GM18508 (cell line): ENCODE results near the gene PRMT6.
"Not testable (repeated sequence)": the region's sequence is repeated elsewhere in the genome, so short reads cannot be mapped to it uniquely, and the experiment has no call there.

Source experiments
- ATAC-seq: cut with Tn5 transposase; IDR thresholded peaks from one replicate; pipeline ENCODE4 v1.9.1; 2021; ENCODE audit warnings: moderate number of reproducible peaks; ENCODE audit not compliant: insufficient read depth, unreplicated experiment

The PRMT6 gene

DNA sequence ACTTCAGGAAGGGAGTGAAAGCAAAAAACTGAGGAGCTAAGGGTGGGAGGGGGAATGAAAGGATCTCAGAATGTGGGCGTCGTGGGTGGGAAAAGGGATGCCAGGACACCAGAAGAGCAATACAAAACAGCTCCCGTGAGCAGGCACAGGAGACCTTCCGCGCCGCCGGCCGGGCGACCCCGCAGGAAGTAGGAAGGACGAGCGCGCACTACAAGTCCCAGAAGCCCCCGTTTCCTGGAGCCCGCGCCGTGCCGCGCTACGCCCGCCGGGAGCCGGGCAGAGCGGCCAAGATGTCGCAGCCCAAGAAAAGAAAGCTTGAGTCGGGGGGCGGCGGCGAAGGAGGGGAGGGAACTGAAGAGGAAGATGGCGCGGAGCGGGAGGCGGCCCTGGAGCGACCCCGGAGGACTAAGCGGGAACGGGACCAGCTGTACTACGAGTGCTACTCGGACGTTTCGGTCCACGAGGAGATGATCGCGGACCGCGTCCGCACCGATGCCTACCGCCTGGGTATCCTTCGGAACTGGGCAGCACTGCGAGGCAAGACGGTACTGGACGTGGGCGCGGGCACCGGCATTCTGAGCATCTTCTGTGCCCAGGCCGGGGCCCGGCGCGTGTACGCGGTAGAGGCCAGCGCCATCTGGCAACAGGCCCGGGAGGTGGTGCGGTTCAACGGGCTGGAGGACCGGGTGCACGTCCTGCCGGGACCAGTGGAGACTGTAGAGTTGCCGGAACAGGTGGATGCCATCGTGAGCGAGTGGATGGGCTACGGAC is at the start of gene PRMT6:
Gene PRMT6 (plus strand): TSS at position 249 of the 771 bp plus-strand sequence. CDS start 42 bp downstream, at position 291.
- ATAC-seq = peak; percentile 84

DNA sequence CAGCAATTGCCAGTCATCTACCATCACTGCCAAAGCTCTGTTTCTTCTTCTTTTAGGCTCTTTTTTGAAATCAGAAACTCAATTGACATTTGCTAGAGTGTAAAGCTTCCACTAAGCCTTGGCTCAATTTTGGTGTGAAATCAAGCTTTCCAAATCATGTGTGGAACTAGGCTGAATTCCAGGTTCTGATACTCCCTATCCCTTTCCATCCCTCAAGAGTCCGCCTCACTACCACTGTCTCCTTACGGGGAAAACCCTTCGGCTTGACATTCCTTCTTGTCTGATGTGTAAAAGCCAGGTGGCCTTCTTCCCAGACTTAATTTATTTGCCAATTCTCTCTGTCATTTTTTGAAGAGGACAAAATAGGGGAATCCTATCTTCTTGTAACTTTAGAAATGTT is 47.2 kb upstream of the PRMT6 start:
- ATAC-seq = no peak

DNA sequence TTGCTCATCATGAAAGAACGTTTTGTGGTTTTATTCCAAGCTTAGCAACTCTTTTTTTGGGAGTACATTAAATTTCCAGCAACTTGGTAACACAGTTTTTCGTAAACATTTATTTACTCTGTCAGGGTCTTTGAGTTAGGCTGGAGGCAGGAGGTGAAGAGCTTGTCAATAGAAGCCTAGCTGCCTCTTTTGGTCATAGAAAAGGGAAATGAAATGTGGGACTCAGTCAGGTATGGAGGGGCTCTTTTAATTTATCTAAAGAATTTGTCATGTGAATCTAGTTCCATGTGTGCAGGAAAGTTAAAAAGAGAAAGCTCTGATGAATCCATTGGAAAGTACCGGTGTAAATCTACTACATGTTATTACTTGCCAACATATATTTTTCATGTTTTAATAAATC is 45.9 kb upstream of the PRMT6 start:
- no peak for ATAC-seq

DNA sequence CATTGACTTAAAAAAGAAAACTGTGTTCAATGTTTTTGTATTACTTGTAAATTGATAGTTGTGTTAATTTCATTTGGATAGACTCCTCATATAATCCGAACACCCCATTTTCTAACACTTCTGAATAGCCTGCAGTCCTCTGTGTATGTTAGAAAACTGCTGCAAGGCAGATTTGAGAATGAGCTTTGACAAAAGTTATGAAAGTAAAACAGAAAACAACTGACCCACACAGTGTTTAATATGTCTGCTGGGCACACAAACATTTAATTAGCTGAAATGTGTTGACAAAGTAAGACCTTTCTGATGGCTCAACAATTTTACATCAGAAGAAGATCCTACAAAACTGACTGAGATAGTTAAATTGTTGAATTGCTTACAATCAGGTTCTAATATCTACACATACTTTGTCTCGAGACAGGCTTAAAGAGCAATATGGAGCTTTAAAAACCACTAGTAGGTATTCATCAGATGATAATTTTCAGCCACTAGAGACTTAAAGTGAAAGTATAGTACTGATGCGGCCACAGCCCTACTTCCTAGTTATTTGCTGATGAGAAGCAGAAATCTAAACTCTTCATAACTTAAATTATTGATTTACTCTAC is 40.0 kb upstream of the PRMT6 start:
- peak; percentile 49 for ATAC-seq

DNA sequence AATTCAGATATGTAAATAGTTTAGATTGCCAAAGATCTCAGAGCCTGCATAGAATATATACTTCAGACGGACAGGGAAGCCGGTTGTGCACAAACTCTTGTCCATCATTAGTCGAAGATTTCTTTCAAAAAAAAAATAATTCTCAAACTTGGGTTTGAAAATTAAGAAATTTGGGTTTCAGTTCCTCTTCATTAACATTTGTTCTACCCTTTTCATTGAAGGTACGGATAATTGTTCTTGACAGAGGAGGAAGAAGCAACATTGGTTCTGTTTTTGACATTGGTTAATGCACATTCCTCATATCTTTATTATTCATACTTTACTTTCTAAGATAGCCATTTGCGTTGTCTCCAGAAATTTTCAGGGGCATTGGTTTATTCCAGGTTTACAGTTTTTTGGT is 38.0 kb upstream of the PRMT6 start:
- no peak for ATAC-seq

DNA sequence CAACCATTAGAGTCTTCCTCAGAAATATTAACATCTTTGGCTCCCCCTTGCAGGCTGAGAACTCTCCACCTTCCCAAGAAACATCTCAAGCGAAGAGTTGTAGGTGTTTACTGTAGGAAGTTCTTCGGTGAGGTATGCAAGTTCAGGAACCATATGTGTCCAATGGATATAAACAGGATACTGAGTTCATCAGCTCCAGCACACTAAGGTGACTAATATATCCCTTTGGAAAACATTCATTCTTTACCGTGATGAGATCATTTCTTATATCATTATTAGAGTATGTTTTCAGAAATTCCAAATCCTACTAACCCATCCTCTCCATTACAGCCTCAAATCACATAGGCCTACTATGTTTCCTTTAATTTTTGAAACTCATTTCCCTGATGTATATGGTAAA is 37.3 kb upstream of the PRMT6 start:
- ATAC-seq = no peak

DNA sequence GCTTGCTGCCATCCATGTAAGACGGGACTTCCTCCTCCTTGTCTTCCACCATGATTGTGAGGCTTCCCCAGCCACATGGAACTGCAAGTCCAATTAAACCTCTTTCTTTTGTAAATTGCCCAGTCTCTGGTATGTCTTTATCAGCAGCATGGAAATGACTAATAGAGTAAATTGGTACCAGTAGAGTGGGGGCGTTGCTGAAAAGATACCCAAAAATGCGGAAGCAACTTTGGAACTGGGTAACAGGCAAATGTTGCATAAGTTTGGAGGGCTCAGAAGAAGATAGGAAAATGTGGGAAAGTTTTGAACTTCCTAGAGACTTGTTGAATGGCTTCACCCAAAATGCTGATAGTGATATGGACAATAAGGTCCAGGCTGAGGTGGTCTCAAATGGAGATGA is 17.6 kb upstream of the PRMT6 start:
- ATAC-seq = not testable (repeated sequence)

DNA sequence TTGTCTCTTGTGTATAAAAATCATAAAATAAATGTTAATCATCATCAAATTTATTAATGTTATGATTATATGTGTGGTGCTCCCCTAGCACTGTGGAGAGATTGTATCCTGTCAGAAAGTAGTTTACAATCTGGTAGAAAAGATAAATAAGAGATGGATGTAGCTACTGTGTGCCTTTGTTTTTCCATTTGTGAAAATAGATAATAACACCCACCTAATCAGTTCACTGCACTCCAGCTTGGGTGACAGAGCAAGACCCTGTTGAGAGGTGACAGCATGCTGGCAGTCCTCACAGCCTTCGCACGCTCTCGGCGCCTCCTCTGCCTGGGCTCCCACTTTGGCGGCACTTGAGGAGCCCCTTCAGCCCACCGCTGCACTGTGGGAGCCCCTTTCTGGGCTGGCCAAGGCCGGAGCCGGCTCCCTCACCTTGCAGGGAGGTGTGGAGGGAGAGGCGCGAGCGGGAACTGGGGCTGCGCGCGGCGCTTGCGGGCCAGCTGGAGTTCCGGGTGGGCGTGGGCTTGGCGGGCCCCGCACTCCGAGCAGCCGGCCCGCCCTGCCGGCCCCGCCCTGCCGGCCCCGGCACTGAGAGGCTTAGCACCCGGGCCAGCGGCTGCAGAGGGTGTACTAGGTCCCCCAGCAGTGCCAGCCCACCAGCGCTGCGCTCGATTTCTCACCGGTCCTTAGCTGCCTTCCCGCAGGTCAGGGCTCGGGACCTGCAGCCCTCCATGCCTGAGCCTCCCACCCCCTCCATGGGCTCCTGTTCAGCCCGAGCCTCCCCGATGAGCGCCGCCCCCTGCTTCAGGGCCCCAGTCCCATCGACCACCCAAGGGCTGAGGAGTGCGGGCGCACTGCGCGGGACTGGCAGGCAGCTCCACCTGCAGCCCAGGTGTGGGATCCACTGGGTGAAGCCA is 11.9 kb upstream of the PRMT6 start:
- ATAC-seq = not testable (repeated sequence)

DNA sequence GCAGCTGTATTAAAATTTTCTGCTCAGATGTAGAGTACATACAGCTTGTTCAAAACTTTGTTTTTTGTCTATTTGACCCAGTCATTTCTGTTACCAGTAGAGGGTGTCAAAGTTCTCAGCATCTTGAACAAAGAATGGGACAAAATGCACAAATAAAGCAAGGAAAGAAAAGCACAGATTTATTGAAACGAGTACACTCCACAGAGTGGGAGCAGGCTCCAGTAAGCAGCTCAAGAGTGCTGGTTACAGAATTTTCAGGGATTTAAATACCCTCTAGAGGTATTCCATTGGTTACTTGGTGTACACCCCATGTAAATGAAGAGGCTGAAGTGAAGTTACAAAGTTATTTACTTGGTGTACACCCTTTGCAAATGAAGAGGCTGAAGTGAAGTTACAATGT is 8.9 kb upstream of the PRMT6 start:
- ATAC-seq = no peak

DNA sequence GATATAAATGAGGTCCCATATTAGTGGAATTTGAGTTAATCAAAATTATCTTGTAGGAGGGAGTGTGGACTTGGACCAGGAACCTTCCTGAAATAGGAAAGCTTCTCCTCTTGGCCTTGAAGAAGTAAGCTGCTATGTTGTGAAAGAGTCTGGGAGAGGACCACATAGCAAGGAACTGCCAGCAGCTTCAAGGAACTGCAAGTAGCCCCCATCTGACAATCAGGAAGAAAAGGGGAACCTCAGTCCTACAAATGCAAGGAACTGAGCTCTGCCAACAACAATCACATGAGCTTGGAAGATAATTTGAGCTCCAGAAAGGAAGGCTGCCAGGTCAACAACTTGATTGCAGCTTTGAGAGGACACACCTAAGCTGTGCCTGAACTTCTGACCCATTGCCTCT is 8.2 kb upstream of the PRMT6 start:
- ATAC-seq = no peak

DNA sequence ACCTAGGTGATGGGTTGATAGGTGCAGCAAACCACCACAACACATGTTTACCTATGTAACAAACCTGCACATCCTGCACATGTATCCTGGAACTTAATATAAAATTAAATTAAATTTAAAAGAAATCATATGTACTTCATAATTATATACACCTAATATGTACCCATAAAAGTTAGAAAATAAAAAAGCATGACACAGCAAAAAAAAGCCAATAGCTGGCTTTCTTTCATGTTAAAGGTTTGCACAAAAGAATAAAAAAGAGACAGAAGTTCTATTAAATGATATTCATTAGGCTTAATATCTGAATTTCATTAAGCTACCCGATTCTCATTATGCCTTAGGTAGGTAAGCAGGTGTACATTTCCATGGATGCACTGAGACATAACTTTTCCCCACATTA is 5.2 kb upstream of the PRMT6 start:
- no peak for ATAC-seq

DNA sequence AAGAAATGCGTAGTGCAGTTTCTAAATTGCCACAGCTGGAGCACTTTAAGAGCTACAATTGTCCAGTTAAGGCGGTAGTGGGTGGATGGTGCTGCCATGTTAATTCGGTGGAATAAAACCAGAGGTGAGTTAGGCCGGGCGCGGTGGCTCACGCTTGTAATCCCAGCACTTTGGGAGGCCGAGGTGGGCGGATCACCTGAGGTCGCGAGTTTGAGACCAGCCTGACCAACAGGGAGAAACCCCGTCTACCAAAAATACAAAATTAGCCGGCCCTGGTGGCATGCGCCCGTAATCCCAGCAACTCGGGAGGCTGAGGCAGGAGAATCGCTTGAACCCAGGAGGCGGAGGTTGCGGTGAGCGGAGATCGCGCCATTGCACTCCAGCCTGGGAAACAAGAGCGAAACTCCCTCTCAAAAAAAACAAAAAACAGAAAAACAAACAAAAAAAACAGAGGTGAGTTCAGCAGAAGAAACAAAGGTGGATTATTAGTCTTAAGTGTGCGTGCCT is 502 bp upstream of the PRMT6 start:
- ATAC-seq = not testable (repeated sequence)

DNA sequence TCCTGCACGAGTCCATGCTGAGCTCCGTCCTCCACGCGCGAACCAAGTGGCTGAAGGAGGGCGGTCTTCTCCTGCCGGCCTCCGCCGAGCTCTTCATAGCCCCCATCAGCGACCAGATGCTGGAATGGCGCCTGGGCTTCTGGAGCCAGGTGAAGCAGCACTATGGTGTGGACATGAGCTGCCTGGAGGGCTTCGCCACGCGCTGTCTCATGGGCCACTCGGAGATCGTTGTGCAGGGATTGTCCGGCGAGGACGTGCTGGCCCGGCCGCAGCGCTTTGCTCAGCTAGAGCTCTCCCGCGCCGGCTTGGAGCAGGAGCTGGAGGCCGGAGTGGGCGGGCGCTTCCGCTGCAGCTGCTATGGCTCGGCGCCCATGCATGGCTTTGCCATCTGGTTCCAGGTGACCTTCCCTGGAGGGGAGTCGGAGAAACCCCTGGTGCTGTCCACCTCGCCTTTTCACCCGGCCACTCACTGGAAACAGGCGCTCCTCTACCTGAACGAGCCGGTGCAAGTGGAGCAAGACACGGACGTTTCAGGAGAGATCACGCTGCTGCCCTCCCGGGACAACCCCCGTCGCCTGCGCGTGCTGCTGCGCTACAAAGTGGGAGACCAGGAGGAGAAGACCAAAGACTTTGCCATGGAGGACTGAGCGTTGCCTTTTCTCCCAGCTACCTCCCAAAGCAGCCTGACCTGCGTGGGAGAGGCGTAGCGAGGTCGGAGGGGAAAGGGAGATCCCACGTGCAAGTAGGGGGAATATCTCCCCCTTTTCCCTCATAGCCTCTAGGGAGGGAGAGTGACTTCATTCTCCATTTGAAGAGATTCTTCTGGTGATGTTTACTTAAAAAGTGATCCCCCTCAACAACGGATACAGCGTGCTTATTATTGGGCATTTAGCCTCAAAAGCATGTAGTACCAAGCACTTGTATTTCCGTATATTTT is 991 bp downstream of the PRMT6 start:
- peak; percentile 38 for ATAC-seq

DNA sequence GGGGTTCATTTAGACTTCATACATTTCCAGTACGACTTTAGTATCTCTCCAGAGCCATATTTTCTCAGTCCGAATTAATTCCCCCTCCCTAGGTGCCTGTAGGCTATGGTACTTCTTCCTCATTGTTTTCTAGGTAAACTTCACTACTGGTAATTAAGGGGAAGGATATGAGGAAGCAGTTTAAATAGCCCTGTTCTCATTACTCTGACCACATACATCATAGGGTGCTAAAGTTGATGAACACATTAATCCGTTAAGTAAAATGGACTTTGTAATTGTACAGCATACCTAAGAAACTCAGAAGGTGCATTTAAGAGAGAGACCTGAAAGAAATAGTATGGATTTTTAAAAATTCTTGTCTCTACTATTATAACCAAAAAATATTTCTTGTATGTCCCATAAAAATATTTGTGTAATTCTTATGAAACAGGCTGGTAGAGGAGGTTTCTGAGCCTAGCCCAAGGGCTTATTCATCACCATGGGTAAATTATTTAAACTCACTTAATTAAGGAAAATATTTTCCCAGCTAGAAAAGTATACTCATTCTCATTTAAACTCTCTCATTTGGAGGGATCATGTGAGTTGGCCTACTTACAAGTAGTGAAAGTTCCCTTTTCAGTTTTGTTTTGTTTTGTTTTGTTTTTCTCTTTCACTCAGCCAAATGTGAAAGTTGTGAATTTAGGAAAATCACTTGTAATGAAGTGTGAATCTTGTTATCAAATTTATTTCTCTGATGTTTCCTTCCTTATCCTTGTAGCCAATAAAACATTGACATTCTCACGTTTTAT is 2.0 kb downstream of the PRMT6 start:
- ATAC-seq = no peak

DNA sequence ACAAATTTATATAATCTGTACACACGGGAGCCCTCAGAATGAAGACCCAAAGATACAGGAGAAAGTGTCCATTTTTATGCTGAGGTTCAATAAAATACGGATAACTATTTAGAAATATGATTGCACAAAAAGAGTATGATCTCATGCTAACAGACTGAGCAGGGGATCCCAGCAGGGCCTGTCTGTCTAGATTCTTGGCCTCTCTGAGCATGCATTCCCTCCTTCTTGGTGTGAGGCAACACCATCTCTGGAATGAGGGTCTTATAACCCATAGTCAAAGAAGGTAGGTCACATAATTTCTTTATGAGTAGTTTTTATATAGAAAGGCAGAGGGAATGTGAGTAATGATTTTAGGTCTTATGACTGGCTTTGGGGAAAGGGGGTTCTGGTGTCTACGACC is 5.4 kb downstream of the PRMT6 start:
- no peak for ATAC-seq

DNA sequence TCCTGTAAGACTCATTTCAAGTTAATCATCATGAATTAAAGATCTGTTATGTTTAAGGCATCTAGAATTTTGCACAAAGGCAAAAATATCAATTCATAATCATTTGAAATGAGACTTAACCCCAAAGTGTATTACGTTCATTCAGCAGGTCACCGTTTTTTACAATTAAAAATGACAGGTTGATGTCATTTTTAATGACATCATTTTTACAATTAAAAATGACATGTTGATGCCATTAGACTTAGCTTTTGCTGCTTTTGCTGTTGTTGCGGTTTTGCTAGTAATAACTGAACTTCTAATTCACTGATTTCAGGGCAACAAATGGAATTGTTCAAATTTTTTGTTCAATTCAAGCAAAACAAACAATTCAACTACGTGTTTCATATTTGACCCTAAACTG is 17.0 kb downstream of the PRMT6 start:
- no peak for ATAC-seq

DNA sequence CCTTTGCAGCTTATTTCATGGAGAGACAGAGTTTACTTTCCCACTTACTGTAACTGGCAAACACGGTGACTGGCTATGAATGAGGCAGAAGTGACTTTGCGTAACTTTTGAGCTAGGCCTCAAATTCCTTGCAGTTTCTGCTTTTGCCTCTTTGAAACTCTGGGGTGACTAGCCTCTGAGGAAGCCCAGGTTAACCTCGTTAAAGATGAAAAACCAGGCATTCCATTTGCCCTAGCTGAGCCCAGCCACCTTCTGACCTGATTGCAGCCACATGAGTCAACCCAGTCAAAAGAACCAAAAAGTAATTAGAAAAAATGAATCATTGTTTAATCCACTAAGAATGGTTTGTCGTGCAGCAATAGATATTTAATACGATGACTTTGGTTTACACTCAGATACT is 20.4 kb downstream of the PRMT6 start:
- ATAC-seq = no peak

DNA sequence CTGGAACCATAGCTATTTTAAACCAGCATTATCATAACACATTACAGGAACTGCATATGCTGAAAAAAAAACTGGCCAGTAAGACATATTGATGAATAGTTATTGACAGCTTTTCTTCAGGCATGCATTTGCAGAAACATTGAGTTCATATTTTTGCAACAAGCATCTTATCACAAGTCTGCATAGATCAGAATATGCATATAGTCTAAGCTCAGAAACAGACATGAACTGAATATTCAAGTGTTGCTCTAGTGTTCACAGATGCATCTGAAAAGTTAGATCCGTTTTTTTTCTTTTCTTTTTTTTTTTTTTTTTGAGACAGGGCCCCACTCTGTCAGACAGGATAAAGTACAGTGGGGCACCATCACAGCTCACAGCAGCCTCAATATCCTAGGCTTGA is 22.8 kb downstream of the PRMT6 start:
- ATAC-seq = no peak

DNA sequence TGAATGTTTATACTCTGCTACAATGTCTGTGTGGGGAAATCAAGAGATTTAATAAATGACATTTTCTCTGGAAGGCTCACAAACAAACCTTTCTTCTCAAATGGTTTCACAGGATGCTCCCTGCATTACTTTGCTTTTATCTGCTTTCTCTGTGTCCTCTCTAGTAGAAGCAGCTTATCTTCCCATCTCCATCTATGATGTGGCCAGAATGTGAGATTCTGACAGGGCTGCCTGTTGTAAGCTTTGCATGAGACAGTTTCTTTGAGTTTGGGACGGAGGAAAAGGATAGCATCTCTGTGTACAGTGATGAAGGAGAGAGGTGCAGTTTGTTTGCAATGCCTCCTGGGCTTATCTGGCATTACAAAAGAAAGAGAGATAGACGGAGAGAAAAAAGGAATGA is 24.6 kb downstream of the PRMT6 start:
- no peak for ATAC-seq
